ENCODE data around the gene MLXIPL. TPM values are rescaled to one million over a fixed set of nuclear protein-coding genes. Genes with fewer than 3 reads are reported as not detected.

The MLXIPL gene
- total RNA-seq, 2 donors from 2014 or later, result not detected

DNA sequence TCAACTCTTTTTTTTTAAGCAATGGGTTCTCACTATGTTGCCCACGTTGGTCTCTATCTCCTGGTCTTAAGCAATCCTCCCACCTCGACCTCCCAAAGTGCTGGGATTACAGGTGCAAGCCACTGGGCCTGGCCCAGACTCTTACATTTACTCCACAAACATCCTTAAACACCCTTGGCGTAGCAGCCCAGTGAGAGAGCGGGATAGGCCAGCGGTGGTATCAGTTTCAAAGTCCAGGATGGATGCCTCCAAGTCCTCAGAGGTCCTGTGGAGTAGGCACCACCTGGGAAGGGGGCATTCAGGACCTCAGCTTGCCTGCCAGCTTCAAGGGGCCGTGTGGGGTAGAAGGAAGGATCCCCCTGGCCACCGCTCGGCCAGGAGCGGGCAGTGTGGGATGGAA is 25.3 kb upstream of the MLXIPL start:
- H3K9me3 Mint-ChIP-seq, result no peaks in the 10 kb centered on the region
- H3K4me3 Mint-ChIP-seq, result peak overlapping the region; percentile 62
- H3K4me1 Mint-ChIP-seq, result peaks cover 16% of the 10 kb centered on the region
- H3K27ac Mint-ChIP-seq, result no peak overlapping the region
- H3K27me3 Mint-ChIP-seq, result peaks cover 44% of the 10 kb centered on the region
- ATAC-seq (replicated peaks), result no peak
- H3K36me3 Mint-ChIP-seq (ENCODE audit: low read depth), result no peaks in the 10 kb centered on the region

DNA sequence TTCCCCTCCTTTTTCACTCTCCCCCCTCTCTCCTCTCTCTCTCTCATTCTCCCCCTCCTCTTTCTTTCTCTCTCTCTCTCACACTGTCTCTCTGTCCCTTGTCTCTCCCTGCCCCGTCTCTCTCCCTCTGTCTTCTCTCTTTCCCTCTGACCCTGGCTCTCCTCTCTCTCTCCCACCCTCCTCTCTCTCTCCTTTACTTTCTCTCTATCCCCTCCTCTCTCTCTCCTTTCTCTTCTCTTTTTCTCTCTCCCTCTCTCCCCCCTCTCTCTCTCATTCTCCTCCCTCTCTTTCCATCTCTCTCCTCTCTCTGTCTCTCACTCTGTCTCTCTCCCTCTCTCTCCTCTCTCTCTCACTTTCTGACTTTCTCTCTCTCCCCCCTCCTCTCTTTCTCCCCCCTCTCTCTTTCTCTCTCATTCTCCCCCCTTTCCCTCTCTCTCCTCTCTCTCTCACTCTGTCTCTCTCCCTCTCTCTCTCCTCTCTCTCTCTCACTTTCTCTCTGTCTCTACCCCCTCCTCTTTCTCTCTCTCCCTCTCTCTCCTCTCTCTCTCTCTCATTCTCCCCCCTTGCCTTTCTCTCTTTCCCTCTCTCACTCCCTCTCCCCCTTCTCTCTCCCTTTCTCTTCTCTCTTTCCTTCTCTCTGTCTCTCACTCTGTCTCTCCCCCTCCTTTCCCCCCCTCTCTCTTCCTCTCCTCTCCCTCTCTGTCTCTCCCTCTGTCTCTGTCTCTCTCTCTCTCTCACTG is 24.4 kb upstream of the MLXIPL start:
- H3K4me1 Mint-ChIP-seq, result peaks cover 16% of the 10 kb centered on the region
- peaks cover 44% of the 10 kb centered on the region for H3K27me3 Mint-ChIP-seq
- no peaks in the 10 kb centered on the region for H3K9me3 Mint-ChIP-seq
- no peak for ATAC-seq (replicated peaks)
- H3K4me3 Mint-ChIP-seq, result peak overlapping the region; percentile 62
- peak overlapping the region; percentile 40 for H3K27ac Mint-ChIP-seq
- H3K36me3 Mint-ChIP-seq (ENCODE audit: low read depth), result no peaks in the 10 kb centered on the region

DNA sequence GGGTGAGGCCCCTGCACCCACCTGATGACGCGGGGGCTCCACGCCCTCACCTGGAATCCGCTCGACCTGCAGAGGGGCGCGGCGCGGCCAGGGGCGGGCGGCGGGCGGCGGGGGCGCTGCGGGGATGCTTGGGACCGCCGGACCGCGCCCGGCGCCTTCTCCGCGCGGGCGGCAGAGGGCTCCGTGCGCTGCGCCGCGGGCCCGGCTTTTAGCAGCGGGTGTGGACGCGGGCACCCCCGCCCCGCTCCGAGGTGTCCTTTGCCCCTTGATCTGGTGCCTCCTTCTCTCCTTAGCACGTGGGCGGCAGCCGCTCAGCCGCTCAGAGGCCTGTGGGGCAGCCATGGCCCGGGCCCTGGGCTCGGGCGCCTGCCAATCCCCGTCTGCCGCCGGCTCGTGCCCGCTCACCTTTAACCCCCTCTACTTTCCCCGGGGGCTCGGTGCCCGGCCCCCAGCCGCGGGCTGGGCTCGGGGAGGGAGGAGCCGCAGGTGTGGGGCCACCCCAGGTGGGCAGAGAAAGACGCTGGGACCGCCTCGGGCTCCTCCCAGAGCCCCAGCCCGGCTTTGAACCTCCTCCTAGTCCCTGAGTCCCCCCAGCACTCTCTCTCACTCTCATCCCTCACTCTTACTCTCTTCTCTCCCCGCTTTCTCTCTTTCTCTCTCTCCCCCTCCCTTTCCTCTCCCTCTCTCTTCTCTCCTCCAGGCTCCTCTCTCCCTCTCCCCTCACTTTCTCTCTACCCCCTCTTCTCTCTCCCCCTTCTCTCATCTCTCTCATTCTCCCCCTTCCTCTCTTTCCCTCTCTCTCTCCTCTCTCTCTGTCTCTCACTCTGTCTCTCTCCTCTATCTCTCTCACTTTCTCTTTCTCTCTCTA is 23.6 kb upstream of the MLXIPL start:
- Mint-ChIP-seq H3K4me3 (peak overlapping the region; percentile 62), H3K27ac (peak overlapping the region; percentile 40), H3K4me1 (peaks cover 16% of the 10 kb centered on the region), H3K36me3 (ENCODE audit: low read depth) (no peaks in the 10 kb centered on the region), H3K27me3 (peaks cover 43% of the 10 kb centered on the region), H3K9me3 (no peaks in the 10 kb centered on the region)
- peak; percentile 72 for ATAC-seq (replicated peaks)

DNA sequence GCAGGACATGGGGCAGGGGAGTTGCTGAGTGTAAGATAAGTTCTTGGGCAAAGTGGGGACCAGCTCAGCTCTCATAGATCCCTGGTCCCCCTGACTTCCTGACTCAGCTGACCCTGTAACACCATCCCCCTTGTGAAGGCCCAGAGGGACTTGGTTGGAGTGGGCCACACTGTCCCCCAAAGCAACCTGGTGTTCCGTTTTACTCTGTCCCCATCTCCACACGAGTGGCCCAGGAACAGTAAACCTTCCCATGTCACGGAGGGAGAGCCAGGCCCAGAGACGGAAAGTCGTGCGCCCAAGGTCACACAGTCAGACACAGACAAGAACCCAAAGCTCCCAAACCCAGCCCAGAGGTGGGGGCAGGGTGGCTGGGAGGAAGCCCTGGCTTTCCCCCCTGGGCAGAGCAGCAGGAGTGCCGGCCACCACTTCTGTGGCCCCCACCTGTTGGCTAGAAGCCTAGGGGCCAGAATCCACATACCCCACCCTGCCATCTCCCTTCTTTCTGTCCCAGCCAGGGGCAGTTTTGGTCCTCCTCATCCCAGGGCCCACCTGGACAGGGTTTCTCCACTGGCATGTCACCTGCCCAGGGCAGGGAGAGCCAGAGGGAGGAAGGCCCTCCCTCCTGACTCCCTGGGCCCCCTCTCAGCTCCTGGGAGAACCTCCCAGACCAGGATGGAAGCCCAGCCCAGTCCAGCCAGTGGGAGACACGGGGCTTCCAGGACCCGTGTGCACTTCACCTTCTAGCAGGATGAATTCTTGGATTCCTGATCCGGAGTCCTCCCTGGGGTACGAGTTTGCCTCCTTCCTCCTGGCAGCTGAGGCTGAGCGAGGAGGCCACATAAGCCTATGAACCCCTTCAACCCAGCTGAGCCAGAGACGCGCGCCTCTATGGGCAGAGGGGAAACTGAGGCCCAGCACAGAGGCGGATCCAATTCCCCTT is 22.7 kb upstream of the MLXIPL start:
- peaks cover 38% of the 10 kb centered on the region for H3K27me3 Mint-ChIP-seq
- peaks cover 16% of the 10 kb centered on the region for H3K4me1 Mint-ChIP-seq
- peaks cover under 1% of the 10 kb centered on the region for H3K9me3 Mint-ChIP-seq
- H3K4me3 Mint-ChIP-seq, result no peak overlapping the region
- no peak for ATAC-seq (replicated peaks)
- no peak overlapping the region for H3K27ac Mint-ChIP-seq
- no peaks in the 10 kb centered on the region for H3K36me3 Mint-ChIP-seq (ENCODE audit: low read depth)

DNA sequence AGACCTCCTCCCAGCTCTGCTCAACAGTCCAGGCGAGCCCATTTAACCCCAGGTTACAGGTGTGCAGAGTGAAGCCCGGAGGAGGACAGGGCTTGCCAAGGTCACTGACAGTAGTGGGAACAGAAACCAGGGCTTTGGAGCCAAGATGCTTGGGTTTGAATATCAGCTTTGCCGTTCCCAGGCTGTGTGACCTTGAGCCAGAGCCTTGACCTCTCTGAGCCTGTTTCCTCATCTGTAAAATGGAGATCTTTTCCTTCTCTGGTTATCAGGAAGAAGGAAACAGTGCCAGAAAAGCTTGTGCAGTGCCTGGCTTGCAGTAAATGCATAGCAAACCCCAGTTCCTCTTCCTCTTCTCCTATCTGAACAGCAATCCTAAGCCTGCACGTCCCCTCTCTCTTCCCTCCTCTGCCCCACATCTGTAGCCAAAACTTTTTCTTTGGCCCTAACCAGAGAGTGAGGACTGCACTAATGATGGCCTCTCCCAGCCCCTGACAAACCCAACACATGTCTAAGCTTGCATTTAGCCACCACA is 21.4 kb upstream of the MLXIPL start:
- peaks cover 4% of the 10 kb centered on the region for H3K9me3 Mint-ChIP-seq
- peaks cover 36% of the 10 kb centered on the region for H3K27me3 Mint-ChIP-seq
- H3K4me3 Mint-ChIP-seq, result no peak overlapping the region
- H3K36me3 Mint-ChIP-seq (ENCODE audit: low read depth), result no peaks in the 10 kb centered on the region
- no peak overlapping the region for H3K27ac Mint-ChIP-seq
- ATAC-seq (replicated peaks), result no peak
- peaks cover 16% of the 10 kb centered on the region for H3K4me1 Mint-ChIP-seq

DNA sequence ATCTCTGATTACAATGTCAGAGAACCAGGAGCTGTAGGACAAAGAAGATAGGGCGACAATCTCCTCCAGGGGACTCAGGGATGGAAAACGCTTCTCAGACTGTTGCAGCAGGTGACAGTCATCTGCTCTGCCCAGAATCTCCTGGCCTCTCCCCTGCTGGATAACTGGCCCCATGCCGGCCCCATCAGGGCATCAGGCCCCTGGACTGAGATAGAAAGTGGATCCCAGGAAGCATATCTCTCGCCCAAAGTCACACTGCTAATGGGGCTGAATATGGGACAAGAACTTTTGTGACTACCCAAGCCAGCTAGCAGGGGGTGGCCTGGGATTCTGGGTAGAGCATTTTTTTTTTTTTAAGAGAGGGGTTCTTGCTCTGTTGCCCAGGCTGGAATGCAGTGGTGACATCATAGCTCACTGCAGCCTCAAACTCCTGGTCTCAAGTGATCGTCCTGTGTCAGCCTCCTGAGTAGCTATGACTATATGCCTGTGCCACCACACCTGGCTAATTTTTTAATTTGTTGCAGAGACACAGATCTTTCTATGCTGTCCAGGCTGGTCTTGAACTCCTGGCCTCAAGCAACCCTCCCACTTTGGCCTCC is 20.5 kb upstream of the MLXIPL start:
- ATAC-seq (replicated peaks), result no peak
- H3K4me3 Mint-ChIP-seq, result no peak overlapping the region
- H3K36me3 Mint-ChIP-seq (ENCODE audit: low read depth), result no peaks in the 10 kb centered on the region
- H3K27ac Mint-ChIP-seq, result no peak overlapping the region
- peaks cover 33% of the 10 kb centered on the region for H3K27me3 Mint-ChIP-seq
- peaks cover 4% of the 10 kb centered on the region for H3K9me3 Mint-ChIP-seq
- H3K4me1 Mint-ChIP-seq, result peaks cover 16% of the 10 kb centered on the region

DNA sequence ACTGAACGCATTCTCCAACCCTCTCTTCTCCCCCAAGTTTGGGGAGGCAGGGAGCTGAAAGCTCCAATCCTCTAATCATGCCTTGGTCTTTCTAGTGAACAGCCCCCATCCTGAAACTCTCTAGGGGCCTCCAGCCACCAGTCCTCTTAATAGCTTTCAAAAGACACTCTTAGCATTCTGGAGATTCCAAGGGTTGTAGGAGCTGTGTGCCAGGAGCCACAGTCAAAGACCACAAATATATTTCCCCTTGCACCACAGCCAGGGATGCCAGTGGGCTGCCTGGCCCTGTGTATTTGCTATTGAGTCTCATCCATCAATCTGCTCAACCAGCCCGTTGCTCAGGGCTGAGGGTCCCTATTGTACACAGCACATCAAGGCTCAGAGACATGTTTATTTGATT is 18.5 kb upstream of the MLXIPL start:
- no peak for ATAC-seq (replicated peaks)
- no peak overlapping the region for H3K4me3 Mint-ChIP-seq
- peaks cover 4% of the 10 kb centered on the region for H3K9me3 Mint-ChIP-seq
- no peak overlapping the region for H3K27ac Mint-ChIP-seq
- no peaks in the 10 kb centered on the region for H3K36me3 Mint-ChIP-seq (ENCODE audit: low read depth)
- H3K4me1 Mint-ChIP-seq, result no peaks in the 10 kb centered on the region
- H3K27me3 Mint-ChIP-seq, result peaks cover 17% of the 10 kb centered on the region

DNA sequence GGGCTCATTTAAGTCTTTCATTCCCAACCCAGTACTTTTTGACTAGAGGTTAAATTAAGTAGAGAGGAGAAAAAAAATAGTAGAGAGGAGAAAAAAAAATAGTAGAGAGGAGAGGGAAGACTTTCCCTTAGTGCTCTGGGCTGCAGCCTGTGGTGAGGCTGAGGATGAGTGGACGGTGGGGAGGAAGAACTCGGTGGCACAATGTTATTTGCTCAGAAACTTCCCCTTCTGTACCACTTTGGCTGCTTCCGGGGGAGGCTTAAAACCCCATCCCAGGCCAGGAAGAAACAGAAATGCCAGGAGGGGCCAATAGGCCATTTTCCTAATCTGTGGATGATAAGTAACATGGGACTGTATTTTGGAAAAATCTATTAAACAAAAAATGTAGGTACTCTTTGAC is 14.6 kb upstream of the MLXIPL start:
- Mint-ChIP-seq H3K27ac (no peak overlapping the region), H3K36me3 (ENCODE audit: low read depth) (no peaks in the 10 kb centered on the region), H3K4me3 (no peak overlapping the region), H3K9me3 (peaks cover 4% of the 10 kb centered on the region), H3K4me1 (no peaks in the 10 kb centered on the region), H3K27me3 (peaks cover 15% of the 10 kb centered on the region)
- ATAC-seq (replicated peaks), result no peak

DNA sequence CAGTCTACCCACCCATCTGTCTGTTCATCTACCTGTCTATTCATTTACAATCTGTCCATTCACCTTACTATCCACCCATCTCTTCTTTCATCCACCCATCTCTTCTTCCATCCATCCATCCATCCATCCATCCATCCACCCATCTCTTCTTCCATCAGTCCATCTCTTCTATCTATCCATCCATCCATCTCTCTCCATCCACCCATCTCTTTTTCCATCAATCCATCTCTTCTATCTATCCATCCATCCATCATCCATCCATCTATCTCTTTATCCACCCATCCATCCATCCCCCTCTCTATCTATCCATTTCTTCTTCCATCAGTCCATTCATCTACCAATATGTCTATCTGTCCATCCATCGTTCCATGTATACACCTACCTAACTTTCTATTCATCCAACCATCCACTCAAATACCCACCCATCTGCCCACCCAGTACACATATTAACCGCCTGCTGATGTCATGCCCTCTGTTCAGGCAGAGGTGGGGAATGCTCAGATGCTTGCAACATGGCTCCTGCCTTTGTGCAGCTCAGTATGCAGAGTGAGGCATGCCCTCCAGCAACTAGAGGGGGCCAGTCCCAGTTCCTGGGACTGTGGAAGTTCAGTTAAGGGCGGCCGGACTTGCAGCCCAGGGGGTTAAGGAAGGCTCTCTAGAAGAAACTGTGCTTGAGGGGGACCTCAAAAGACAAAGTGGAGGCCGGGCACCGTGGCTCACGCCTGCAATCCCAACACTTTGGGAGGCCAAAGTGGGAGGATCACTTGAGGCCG is 11.3 kb upstream of the MLXIPL start:
- no peaks in the 10 kb centered on the region for H3K4me1 Mint-ChIP-seq
- no peaks in the 10 kb centered on the region for H3K9me3 Mint-ChIP-seq
- H3K36me3 Mint-ChIP-seq (ENCODE audit: low read depth), result no peaks in the 10 kb centered on the region
- H3K27ac Mint-ChIP-seq, result no peak overlapping the region
- no peak for ATAC-seq (replicated peaks)
- H3K27me3 Mint-ChIP-seq, result peaks cover 29% of the 10 kb centered on the region
- H3K4me3 Mint-ChIP-seq, result no peak overlapping the region

DNA sequence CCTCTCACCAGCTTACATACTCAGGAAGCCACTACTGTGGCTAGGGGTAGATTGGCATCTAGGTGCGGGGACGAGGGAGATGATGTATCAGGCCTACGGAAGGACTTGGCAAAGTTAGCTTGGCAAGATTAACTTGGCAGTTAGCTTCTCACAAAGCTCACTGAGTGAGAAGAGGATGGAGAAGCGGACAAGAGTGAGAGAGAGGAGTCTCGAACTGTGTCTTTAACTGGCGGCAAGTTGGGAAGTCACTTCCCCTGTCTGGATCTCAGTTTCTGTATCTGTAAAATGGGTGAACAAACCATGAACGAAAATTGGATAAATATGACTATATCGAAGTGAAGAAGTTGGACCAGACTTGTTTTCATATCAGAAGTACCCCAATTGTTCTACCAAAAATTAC is 9.5 kb upstream of the MLXIPL start:
- ATAC-seq (replicated peaks), result no peak
- Mint-ChIP-seq H3K27me3 (peaks cover 36% of the 10 kb centered on the region), H3K4me3 (no peak overlapping the region), H3K36me3 (ENCODE audit: low read depth) (no peaks in the 10 kb centered on the region), H3K27ac (no peak overlapping the region), H3K9me3 (no peaks in the 10 kb centered on the region), H3K4me1 (no peaks in the 10 kb centered on the region)

DNA sequence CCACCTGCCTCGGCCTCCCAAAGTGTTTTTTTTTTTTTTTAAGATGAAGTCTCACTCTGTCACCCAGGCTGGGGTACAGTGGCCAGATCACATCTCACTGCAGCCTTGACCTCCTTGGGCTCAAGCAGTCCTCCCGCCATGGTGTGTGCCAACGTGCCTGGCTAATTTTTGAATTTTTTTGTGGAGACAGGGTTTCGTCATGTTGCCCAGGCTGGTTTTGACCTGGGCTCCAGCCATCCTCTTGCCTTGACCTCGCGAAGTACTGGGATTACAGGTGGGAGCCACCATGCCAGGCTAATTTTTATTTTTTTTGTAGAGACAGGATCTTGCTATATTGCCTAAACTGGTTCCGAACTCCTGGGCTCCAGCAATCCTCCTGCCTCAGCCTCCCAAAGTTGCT is 9.0 kb upstream of the MLXIPL start:
- Mint-ChIP-seq H3K9me3 (no peaks in the 10 kb centered on the region), H3K27me3 (peaks cover 41% of the 10 kb centered on the region), H3K27ac (no peak overlapping the region), H3K4me3 (no peak overlapping the region), H3K4me1 (no peaks in the 10 kb centered on the region), H3K36me3 (ENCODE audit: low read depth) (no peaks in the 10 kb centered on the region)
- ATAC-seq (replicated peaks), result no peak

DNA sequence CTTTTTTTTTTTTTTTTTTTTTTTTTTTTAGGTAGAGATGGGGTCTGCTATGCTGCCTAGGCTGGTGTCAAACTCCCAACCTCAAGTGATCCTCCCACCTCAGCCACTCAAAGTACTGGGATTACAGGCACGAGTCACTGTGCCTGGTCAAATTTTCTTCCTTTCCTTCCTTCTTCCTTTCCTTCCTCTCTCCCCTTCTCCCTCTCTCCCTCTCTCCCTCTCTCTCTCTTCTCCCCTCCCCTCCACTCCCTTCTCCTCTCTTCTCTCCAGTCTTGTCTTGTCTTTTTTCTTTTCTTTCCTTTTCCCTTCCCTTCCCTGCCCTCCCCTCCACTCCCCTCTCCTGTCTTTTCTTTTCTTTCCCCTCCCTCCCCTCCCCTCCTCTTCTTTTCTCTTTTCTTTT is 7.2 kb upstream of the MLXIPL start:
- ATAC-seq (replicated peaks), result no peak
- H3K27ac Mint-ChIP-seq, result no peak overlapping the region
- H3K4me1 Mint-ChIP-seq, result no peaks in the 10 kb centered on the region
- H3K36me3 Mint-ChIP-seq (ENCODE audit: low read depth), result no peaks in the 10 kb centered on the region
- peaks cover 46% of the 10 kb centered on the region for H3K27me3 Mint-ChIP-seq
- H3K4me3 Mint-ChIP-seq, result no peak overlapping the region
- no peaks in the 10 kb centered on the region for H3K9me3 Mint-ChIP-seq

DNA sequence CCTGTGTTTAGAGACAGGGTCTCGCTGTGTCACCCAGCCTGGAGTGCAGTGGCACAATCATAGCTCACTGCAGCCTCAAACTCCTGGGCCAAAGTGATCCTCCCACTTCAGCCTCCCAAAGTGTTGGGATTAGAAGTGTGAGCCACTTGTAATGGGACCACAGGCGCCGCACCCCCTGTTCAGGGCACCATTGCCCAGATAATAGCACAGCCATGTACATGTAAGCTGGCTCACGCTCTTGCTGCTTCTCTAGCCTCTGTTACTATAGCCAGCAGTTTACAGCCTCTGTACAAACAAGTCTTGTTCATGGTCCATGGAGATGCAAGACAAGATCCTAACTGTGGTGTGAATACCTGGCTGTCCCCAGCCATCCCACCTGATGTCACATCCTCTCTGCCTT is 4.2 kb upstream of the MLXIPL start:
- ATAC-seq (replicated peaks), result no peak
- no peaks in the 10 kb centered on the region for H3K9me3 Mint-ChIP-seq
- H3K4me3 Mint-ChIP-seq, result no peak overlapping the region
- H3K36me3 Mint-ChIP-seq (ENCODE audit: low read depth), result no peaks in the 10 kb centered on the region
- no peaks in the 10 kb centered on the region for H3K4me1 Mint-ChIP-seq
- peaks cover 43% of the 10 kb centered on the region for H3K27me3 Mint-ChIP-seq
- no peak overlapping the region for H3K27ac Mint-ChIP-seq

Measured in activated T-helper 17 cell treated with anti-CD3 and anti-CD28 coated beads, Interleukin-2, amount 50 U/mL, for 72 hours (primary cell).